RKO (cell line): Measurements from ENCODE around the gene SMIM23.

Experiments
- DNase-seq: peaks from one replicate; pipeline ENCODE4 v3.0.0-alpha.2; 2016; ENCODE audit warnings: low spot score

The SMIM23 gene

GRCh38 chr5:171816666-171817065, 31.0 kb downstream of the SMIM23 start:
- DNase-seq = no peak

- DNase-seq = no peak
Measured at GRCh38 chr5:171820561-171820960, 34.9 kb downstream of the SMIM23 start.

- no peak for DNase-seq
Measured at GRCh38 chr5:171821286-171821685, 35.7 kb downstream of the SMIM23 start.

GRCh38 chr5:171823269-171823668, 37.7 kb downstream of the SMIM23 start:
- no peak for DNase-seq

GRCh38 chr5:171825051-171825450, 39.4 kb downstream of the SMIM23 start:
- DNase-seq = peak; percentile 29

GRCh38 chr5:171826132-171826531, 40.5 kb downstream of the SMIM23 start:
- no peak for DNase-seq

- DNase-seq = no peak
Measured at GRCh38 chr5:171827162-171827561, 41.5 kb downstream of the SMIM23 start.

- peak; percentile 48 for DNase-seq
Measured at GRCh38 chr5:171830686-171831085, 45.1 kb downstream of the SMIM23 start.

- DNase-seq = no peak
Measured at GRCh38 chr5:171832775-171833174, 47.2 kb downstream of the SMIM23 start.

GRCh38 chr5:171834461-171834860, 48.8 kb downstream of the SMIM23 start:
- DNase-seq = no peak

- DNase-seq = no peak
Measured at GRCh38 chr5:171835066-171835465, 49.4 kb downstream of the SMIM23 start.

GRCh38 chr5:171837522-171837921, 51.9 kb downstream of the SMIM23 start:
- DNase-seq = no peak

- no peak for DNase-seq
Measured at GRCh38 chr5:171838066-171838465, 52.4 kb downstream of the SMIM23 start.

GRCh38 chr5:171839112-171839511, 53.5 kb downstream of the SMIM23 start:
- no peak for DNase-seq

GRCh38 chr5:171840066-171840465, 54.4 kb downstream of the SMIM23 start:
- peak; percentile 12 for DNase-seq
